Caco-2 (cell line): Measurements from ENCODE around the gene CASP3. TPM values are rescaled to one million over a fixed set of nuclear protein-coding genes. Genes with fewer than 3 reads are reported as not detected.

ENCODE experiments used
- BruUV-seq: library from RNA; stranded (reverse); fragments of 400-500 nt; replicated peaks from 2 replicates; lab custom pipeline; 2021; lab: Mats Ljungman, UMichigan
- CTCF ChIA-PET: fragments of 300-600 bp; sonication (Branson Sonifier 250); formaldehyde crosslinking; loops from one replicate; lab custom pipeline; 2022; ENCODE audit warnings: antibody characterized with exemption; lab: Charles Lee
- POLR2A ChIA-PET: fragments of 300-600 bp; sonication (Branson Sonifier 250); formaldehyde crosslinking; loops from one replicate; lab custom pipeline; 2022; ENCODE audit warnings: antibody characterized with exemption; lab: Charles Lee
- DNase-seq, 2 experiments: peaks; one replicate each; pipeline versions ENCODE4 v3.0.0 to v3.0.0-alpha.2; 2020 to 2022
- H3K27me3 ChIP-seq: replicated peaks from 2 replicates; pipeline ENCODE4 v1.6.0; 2011; ENCODE audit warnings: low read length; ENCODE audit not compliant: control insufficient read depth, insufficient read depth
- H3K36me3 ChIP-seq: 2 replicates; pipeline ENCODE4 v1.5.1; 2011; ENCODE audit warnings: low read length; ENCODE audit not compliant: control insufficient read depth, insufficient read depth
- H3K4me1 ChIP-seq: fragments of 250-450 bp; sonication (Bioruptor Pico); 2 replicates; pipeline ENCODE4 v1.5.1; 2020; ENCODE audit warnings: mild to moderate bottlenecking
- H3K4me3 ChIP-seq: 2 replicates; pipeline ENCODE4 v1.5.1; 2011; ENCODE audit warnings: low read depth, mild to moderate bottlenecking, control low read depth, low read length
- H3K9me3 ChIP-seq: fragments of 250-450 bp; sonication (Bioruptor Pico); 2 replicates; pipeline ENCODE4 v1.5.1; 2020; ENCODE audit warnings: mild to moderate bottlenecking, moderate library complexity
- H3K27ac Mint-ChIP-seq: one replicate; pipeline ENCODE4 v1.8.0; 2022; ENCODE audit warnings: mixed read lengths; ENCODE audit not compliant: unreplicated experiment
- H3K27me3 Mint-ChIP-seq: one replicate; pipeline ENCODE4 v1.8.0; 2022; ENCODE audit warnings: mixed read lengths; ENCODE audit not compliant: insufficient read depth, unreplicated experiment
- H3K36me3 Mint-ChIP-seq: one replicate; pipeline ENCODE4 v1.8.0; 2022; ENCODE audit warnings: mild to moderate bottlenecking, mixed read lengths; ENCODE audit not compliant: insufficient read depth, unreplicated experiment
- H3K4me1 Mint-ChIP-seq: one replicate; pipeline ENCODE4 v1.8.0; 2022; ENCODE audit warnings: low read depth, mixed read lengths; ENCODE audit not compliant: unreplicated experiment
- H3K4me3 Mint-ChIP-seq: one replicate; pipeline ENCODE4 v1.8.0; 2022; ENCODE audit warnings: mild to moderate bottlenecking, moderate library complexity, mixed read lengths; ENCODE audit not compliant: unreplicated experiment
- H3K9me3 Mint-ChIP-seq: one replicate; pipeline ENCODE4 v1.8.0; 2022; ENCODE audit warnings: mixed read lengths; ENCODE audit not compliant: unreplicated experiment
- intact Hi-C: fragments of 100-400 bp; cut with micrococcal nuclease; formaldehyde crosslinking; loops from one replicate; pipeline ENCODE4 v1.10.0; 2022; ENCODE audit not compliant: unreplicated experiment
- total RNA-seq: library from RNA; stranded (reverse); gene quantifications from 2 replicates; pipeline ENCODE4 v1.2.3, GENCODE V29; 2022
- TF ChIP-seq, protein P1 (sequence below), 2 experiments: fragments of 200-600 bp in 1 of 2; IDR thresholded peaks; 1 replicate in 1 of 2; 2 replicates in 1 of 2; pipeline versions ENCODE4 v1.5.1 to v1.8.0; 2011 to 2022; ENCODE audit warnings: antibody characterized with exemption in 1 of 2, control low read depth in 1 of 2, inconsistent platforms in 1 of 2, low read depth in 1 of 2, low read length in 1 of 2, mild to moderate bottlenecking in 1 of 2, moderate library complexity in 1 of 2; ENCODE audit not compliant: insufficient read depth in 1 of 2, severe bottlenecking in 1 of 2, unreplicated experiment in 1 of 2

Gene CASP3
- total RNA-seq, 1 experiment from 2014 or later: 34.5 TPM

DNA sequence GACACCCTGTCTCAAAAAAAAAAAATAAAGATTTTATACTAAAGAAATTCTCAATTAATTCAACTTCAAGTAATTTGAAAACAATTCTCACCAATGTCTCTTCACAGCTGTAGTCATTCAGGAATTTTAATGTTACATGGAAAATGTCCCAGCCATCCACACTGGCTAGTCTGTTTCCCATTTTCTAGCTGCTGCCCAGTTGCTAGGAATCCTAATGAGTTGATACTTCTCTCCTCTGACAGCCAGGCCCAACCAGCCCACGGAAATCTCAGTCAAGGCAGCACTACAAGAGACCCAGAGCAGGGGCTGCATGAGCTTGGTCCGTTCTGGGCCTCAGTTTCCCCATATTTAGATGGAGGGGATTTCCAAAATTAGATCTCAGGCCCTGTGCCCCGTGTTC lies 59.1 kb downstream of the CASP3 start:
- ChIA-PET CTCF (no interaction called here), POLR2A (no interaction called here)
- no peaks in the 10 kb centered on the region for H3K9me3 Mint-ChIP-seq
- TF ChIP-seq, protein P1, sequence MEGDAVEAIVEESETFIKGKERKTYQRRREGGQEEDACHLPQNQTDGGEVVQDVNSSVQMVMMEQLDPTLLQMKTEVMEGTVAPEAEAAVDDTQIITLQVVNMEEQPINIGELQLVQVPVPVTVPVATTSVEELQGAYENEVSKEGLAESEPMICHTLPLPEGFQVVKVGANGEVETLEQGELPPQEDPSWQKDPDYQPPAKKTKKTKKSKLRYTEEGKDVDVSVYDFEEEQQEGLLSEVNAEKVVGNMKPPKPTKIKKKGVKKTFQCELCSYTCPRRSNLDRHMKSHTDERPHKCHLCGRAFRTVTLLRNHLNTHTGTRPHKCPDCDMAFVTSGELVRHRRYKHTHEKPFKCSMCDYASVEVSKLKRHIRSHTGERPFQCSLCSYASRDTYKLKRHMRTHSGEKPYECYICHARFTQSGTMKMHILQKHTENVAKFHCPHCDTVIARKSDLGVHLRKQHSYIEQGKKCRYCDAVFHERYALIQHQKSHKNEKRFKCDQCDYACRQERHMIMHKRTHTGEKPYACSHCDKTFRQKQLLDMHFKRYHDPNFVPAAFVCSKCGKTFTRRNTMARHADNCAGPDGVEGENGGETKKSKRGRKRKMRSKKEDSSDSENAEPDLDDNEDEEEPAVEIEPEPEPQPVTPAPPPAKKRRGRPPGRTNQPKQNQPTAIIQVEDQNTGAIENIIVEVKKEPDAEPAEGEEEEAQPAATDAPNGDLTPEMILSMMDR (IDR thresholded peaks at IDR 0.05; ENCODE audit: insufficient read depth in 1 of 2, low read depth in 1 of 2, low read length in 1 of 2, severe bottlenecking in 1 of 2, unreplicated experiment in 1 of 2): no peak
- H3K36me3 Mint-ChIP-seq: no peaks in the 10 kb centered on the region
- no peaks in the 10 kb centered on the region for H3K27me3 ChIP-seq
- peaks cover 3% of the 10 kb centered on the region for H3K27me3 Mint-ChIP-seq
- no peak overlapping the region for H3K4me3 Mint-ChIP-seq
- intact Hi-C loops: no loop called here
- DNase-seq: no peak
- no peak overlapping the region for H3K4me3 ChIP-seq
- H3K4me1 ChIP-seq: no peaks in the 10 kb centered on the region
- no peaks in the 10 kb centered on the region for H3K36me3 ChIP-seq
- H3K9me3 ChIP-seq: no peaks in the 10 kb centered on the region; the same call in 1 of the 2 replicates
- no TSS peak for BruUV-seq
- no peaks in the 10 kb centered on the region for H3K4me1 Mint-ChIP-seq
- H3K27ac Mint-ChIP-seq: no peak overlapping the region

DNA sequence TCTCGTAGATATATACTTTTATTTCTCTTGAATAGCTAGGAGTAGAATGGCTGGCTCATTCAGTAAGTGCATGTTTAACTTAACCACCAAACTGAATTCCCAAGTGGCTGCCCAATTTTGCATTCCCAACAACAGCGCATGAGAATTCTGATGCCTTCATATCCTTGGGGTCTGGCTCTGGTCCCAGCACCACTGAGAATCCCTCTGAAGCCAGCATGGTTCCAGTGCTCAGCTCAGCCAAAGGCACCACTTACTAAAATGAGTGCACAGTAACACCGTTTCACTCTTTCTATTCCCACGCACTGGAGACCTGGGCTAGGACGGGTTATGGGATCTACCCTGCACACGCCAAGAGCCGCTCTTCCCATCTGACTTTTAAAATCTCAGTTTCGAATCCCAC lies 60.4 kb downstream of the CASP3 start:
- Histone ChIP-seq H3K36me3 (no peaks in the 10 kb centered on the region), H3K4me1 (no peaks in the 10 kb centered on the region), H3K4me3 (no peak overlapping the region), H3K9me3 (no peaks in the 10 kb centered on the region), H3K27me3 (no peaks in the 10 kb centered on the region)
- POLR2A ChIA-PET: no interaction called here
- no peak for DNase-seq
- CTCF ChIA-PET: no interaction called here
- no peaks in the 10 kb centered on the region for H3K4me1 Mint-ChIP-seq
- BruUV-seq: no TSS peak
- peaks cover 3% of the 10 kb centered on the region for H3K27me3 Mint-ChIP-seq
- no peaks in the 10 kb centered on the region for H3K9me3 Mint-ChIP-seq
- H3K4me3 Mint-ChIP-seq: no peak overlapping the region
- TF ChIP-seq, protein P1 (IDR thresholded peaks at IDR 0.05; ENCODE audit: insufficient read depth in 1 of 2, low read depth in 1 of 2, low read length in 1 of 2, severe bottlenecking in 1 of 2, unreplicated experiment in 1 of 2): no peak
- H3K27ac Mint-ChIP-seq: no peak overlapping the region
- H3K36me3 Mint-ChIP-seq: no peaks in the 10 kb centered on the region
- intact Hi-C loops: no loop called here

DNA sequence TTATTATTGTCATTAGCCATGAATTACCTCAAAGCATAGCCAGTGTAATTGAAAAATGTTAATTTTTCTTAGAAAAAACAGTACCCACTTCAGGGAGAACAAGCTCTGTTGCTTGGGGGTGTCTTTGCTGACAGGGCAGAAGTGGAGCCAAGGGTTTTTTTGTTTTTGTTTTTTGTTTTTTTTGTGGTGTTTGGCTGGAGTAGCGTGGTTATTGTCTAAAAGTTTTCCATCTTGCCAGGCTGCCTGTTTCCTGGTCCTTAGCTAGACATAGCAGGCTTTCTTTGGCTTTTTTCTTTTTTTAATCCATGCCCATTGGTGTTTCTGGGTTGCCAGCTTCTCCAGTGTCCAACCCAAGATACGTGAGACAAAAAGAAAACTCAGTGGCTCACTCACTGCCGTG lies 61.5 kb downstream of the CASP3 start:
- ChIA-PET CTCF (interaction anchor here (0.6 kb wide), 1 partner anchor 253 kb away, joined by 3 read pairs; no protein-coding TSS in a partner anchor), POLR2A (no interaction called here)
- Mint-ChIP-seq H3K36me3 (no peaks in the 10 kb centered on the region), H3K27me3 (peaks cover 3% of the 10 kb centered on the region), H3K9me3 (no peaks in the 10 kb centered on the region), H3K4me1 (no peaks in the 10 kb centered on the region), H3K27ac (no peak overlapping the region), H3K4me3 (no peak overlapping the region)
- Histone ChIP-seq H3K27me3 (no peaks in the 10 kb centered on the region), H3K9me3 (no peaks in the 10 kb centered on the region), H3K4me3 (no peak overlapping the region), H3K36me3 (no peaks in the 10 kb centered on the region), H3K4me1 (no peaks in the 10 kb centered on the region)
- intact Hi-C loops: no loop called here
- TF ChIP-seq, protein P1 (IDR thresholded peaks at IDR 0.05; ENCODE audit: insufficient read depth in 1 of 2, low read depth in 1 of 2, low read length in 1 of 2, severe bottlenecking in 1 of 2, unreplicated experiment in 1 of 2): no peak
- no peak for DNase-seq
- no TSS peak for BruUV-seq
